IMR-90 (cell line): ENCODE data around the gene RHEX. TPM values are rescaled to one million over a fixed set of nuclear protein-coding genes. Genes with fewer than 3 reads are reported as not detected.

Experiments
- ATAC-seq: fragments of 200-7000 bp; cut with Tn5 transposase; 2 replicates; pipeline ENCODE4 v1.9.1; 2020; ENCODE audit warnings: low read depth, mild to moderate bottlenecking, moderate library complexity
- BruUV-seq: library from RNA; stranded (reverse); fragments of 400-500 nt; replicated peaks from 2 replicates; lab custom pipeline; 2021; lab: Mats Ljungman, UMichigan
- CTCF ChIA-PET: fragments of 300-600 bp; formaldehyde crosslinking; extraction: SDS; loops from one replicate; lab custom pipeline; 2021; ENCODE audit warnings: antibody characterized with exemption; lab: Yijun Ruan, JAX
- POLR2A ChIA-PET: fragments of 300-600 bp; sonication (Branson Sonifier 250); formaldehyde crosslinking; loops from one replicate; lab custom pipeline; 2022; ENCODE audit warnings: antibody characterized with exemption; ENCODE audit not compliant: unreplicated experiment; lab: Charles Lee
- DNase-seq: peaks from one replicate; pipeline ENCODE4 v3.0.0; 2013
- H2AFZ ChIP-seq: replicated peaks from 2 replicates; pipeline ENCODE3; 2013; ENCODE audit warnings: low read length, mild to moderate bottlenecking; ENCODE audit not compliant: poor library complexity
- H2AK5ac ChIP-seq: 2 replicates; pipeline ENCODE4 v1.6.1; 2013; ENCODE audit warnings: low read depth, low read length, inconsistent platforms
- H2AK9ac ChIP-seq: replicated peaks from 2 replicates; pipeline ENCODE3; 2013; ENCODE audit warnings: mild to moderate bottlenecking, low read depth, low read length, moderate library complexity; ENCODE audit not compliant: poor library complexity
- H2BK120ac ChIP-seq: 2 replicates; pipeline ENCODE4 v1.6.1; 2013; ENCODE audit warnings: low read depth, low read length, inconsistent platforms
- H2BK15ac ChIP-seq: 3 replicates; pipeline ENCODE4 v1.6.1; 2013; ENCODE audit warnings: low read depth, low read length, inconsistent platforms
- H2BK20ac ChIP-seq: 2 replicates; pipeline ENCODE4 v1.6.1; 2013; ENCODE audit warnings: low read depth, mild to moderate bottlenecking, inconsistent platforms, low read length, moderate library complexity
- H2BK5ac ChIP-seq: 2 replicates; pipeline ENCODE4 v1.6.1; 2013; ENCODE audit warnings: mild to moderate bottlenecking, low read depth, low read length, inconsistent platforms; ENCODE audit not compliant: poor library complexity, severe bottlenecking
- H3K14ac ChIP-seq: replicated peaks from 2 replicates; pipeline ENCODE4 v1.6.1; 2013; ENCODE audit warnings: low read depth, low read length, inconsistent platforms
- H3K18ac ChIP-seq: 2 replicates; pipeline ENCODE4 v1.6.1; 2013; ENCODE audit warnings: low read depth, low read length, control low read depth
- H3K23ac ChIP-seq: 2 replicates; pipeline ENCODE4 v1.6.1; 2013; ENCODE audit warnings: low read depth, low read length, inconsistent platforms
- H3K27ac ChIP-seq: 2 replicates; pipeline ENCODE4 v1.5.1; 2013; ENCODE audit warnings: mild to moderate bottlenecking, control low read depth, low read length; ENCODE audit not compliant: insufficient read depth
- H3K27me3 ChIP-seq: 2 replicates; pipeline ENCODE4 v1.6.1; 2013; ENCODE audit warnings: low read length; ENCODE audit not compliant: control insufficient read depth, insufficient read depth
- H3K36me3 ChIP-seq: 2 replicates; pipeline ENCODE4 v1.6.1; 2013; ENCODE audit warnings: low read length, mixed read lengths; ENCODE audit not compliant: control insufficient read depth, insufficient read depth
- H3K4ac ChIP-seq: 2 replicates; pipeline ENCODE4 v1.6.1; 2013; ENCODE audit warnings: low read depth, low read length, inconsistent platforms
- H3K4me1 ChIP-seq: 2 replicates; pipeline ENCODE4 v1.6.1; 2013; ENCODE audit warnings: low read length, mixed read lengths; ENCODE audit not compliant: control insufficient read depth, insufficient read depth
- H3K4me2 ChIP-seq: 2 replicates; pipeline ENCODE4 v1.6.1; 2013; ENCODE audit warnings: low read depth, mild to moderate bottlenecking, control low read depth, low read length, moderate library complexity
- H3K4me3 ChIP-seq: 2 replicates; pipeline ENCODE4 v1.5.1; 2013; ENCODE audit warnings: low read depth, mild to moderate bottlenecking, control low read depth, low read length, moderate library complexity; ENCODE audit not compliant: insufficient read depth
- H3K56ac ChIP-seq: 2 replicates; pipeline ENCODE4 v1.6.1; 2013; ENCODE audit warnings: low read length, inconsistent platforms; ENCODE audit not compliant: insufficient read depth; ENCODE audit errors: extremely low read depth
- H3K79me1 ChIP-seq, 2 experiments: 2 replicates each; pipeline ENCODE4 v1.6.1; 2013; ENCODE audit warnings: low read length in 2 of 2, inconsistent platforms in 1 of 2, low read depth in 1 of 2
- H3K9ac ChIP-seq: 2 replicates; pipeline ENCODE4 v1.6.1; 2013; ENCODE audit warnings: low read depth, low read length, control low read depth
- H3K9me1 ChIP-seq: 2 replicates; pipeline ENCODE4 v1.6.1; 2013; ENCODE audit warnings: low read length, inconsistent platforms; ENCODE audit not compliant: insufficient read depth
- H3K9me3 ChIP-seq: 2 replicates; pipeline ENCODE4 v1.6.1; 2013; ENCODE audit warnings: low read length; ENCODE audit not compliant: control insufficient read depth, insufficient read depth
- H4K20me1 ChIP-seq: 2 replicates; pipeline ENCODE4 v1.6.1; 2013; ENCODE audit warnings: low read length, inconsistent platforms; ENCODE audit not compliant: insufficient read depth
- H4K5ac ChIP-seq: 2 replicates; pipeline ENCODE4 v1.6.1; 2013; ENCODE audit warnings: mild to moderate bottlenecking, low read depth, low read length, control low read depth
- H4K8ac ChIP-seq, 2 experiments: 2 replicates each; pipeline ENCODE4 v1.6.1; 2013; ENCODE audit warnings: low read depth in 2 of 2, low read length in 2 of 2, control low read depth in 1 of 2, inconsistent platforms in 1 of 2
- H4K91ac ChIP-seq: 2 replicates; pipeline ENCODE4 v1.6.1; 2013; ENCODE audit warnings: low read depth, low read length, inconsistent platforms; ENCODE audit not compliant: insufficient read depth
- BHLHE40 ChIP-seq: fragments of 150-350 bp; IDR thresholded peaks from 2 replicates; pipeline ENCODE4 v1.6.1; 2016; ENCODE audit warnings: mild to moderate bottlenecking, low read depth, low read length
- CEBPB ChIP-seq: IDR thresholded peaks from 2 replicates; pipeline ENCODE4 v1.6.1; 2012; ENCODE audit warnings: low read depth, low read length, improper control_type of control experiment
- CHD1 ChIP-seq: IDR thresholded peaks from 2 replicates; pipeline ENCODE4 v1.6.1; 2012; ENCODE audit warnings: low read depth, low read length, improper control_type of control experiment
- ELK1 ChIP-seq: fragments of 150-350 bp; IDR thresholded peaks from 2 replicates; pipeline ENCODE4 v1.6.1; 2016; ENCODE audit warnings: low read depth, mild to moderate bottlenecking, low read length, moderate library complexity, borderline replicate concordance
- FOS ChIP-seq: fragments of 150-350 bp; IDR thresholded peaks from 2 replicates; pipeline ENCODE4 v1.6.1; 2016; ENCODE audit warnings: low read depth, low read length
- MAFK ChIP-seq: IDR thresholded peaks from 2 replicates; pipeline ENCODE4 v1.6.1; 2012; ENCODE audit warnings: low read depth, low read length, improper control_type of control experiment
- MAZ ChIP-seq: IDR thresholded peaks from 2 replicates; pipeline ENCODE4 v1.6.1; 2012; ENCODE audit warnings: low read depth, mild to moderate bottlenecking, low read length, improper control_type of control experiment, moderate library complexity, borderline replicate concordance
- NFE2L2 ChIP-seq: fragments of 150-350 bp; IDR thresholded peaks from 2 replicates; pipeline ENCODE4 v1.6.1; 2016; ENCODE audit warnings: low read depth, mild to moderate bottlenecking, low read length
- POLR2A ChIP-seq: IDR thresholded peaks from 2 replicates; pipeline ENCODE4 v1.6.1; 2012; ENCODE audit warnings: mild to moderate bottlenecking, low read depth, low read length
- RAD21 ChIP-seq: IDR thresholded peaks from 2 replicates; pipeline ENCODE4 v1.6.1; 2012; ENCODE audit warnings: low read length, improper control_type of control experiment
- RCOR1 ChIP-seq: IDR thresholded peaks from 2 replicates; pipeline ENCODE4 v1.6.1; 2012; ENCODE audit warnings: mild to moderate bottlenecking, low read length, improper control_type of control experiment; ENCODE audit not compliant: insufficient replicate concordance
- RFX5 ChIP-seq: IDR thresholded peaks from 2 replicates; pipeline ENCODE4 v1.8.0; 2012; ENCODE audit warnings: low read depth, mild to moderate bottlenecking, low read length, moderate library complexity
- SMC3 ChIP-seq: fragments of 150-350 bp; IDR thresholded peaks from 2 replicates; pipeline ENCODE4 v1.6.1; 2016; ENCODE audit warnings: low read depth, mild to moderate bottlenecking, antibody characterized with exemption, low read length, moderate library complexity
- WGBS, 2 experiments: methylation state at CpG; one replicate each; pipeline versions ENCODE4 v1.1.5 to v1.1.7; 2013; ENCODE audit warnings: missing lambda C conversion rate in 2 of 2; ENCODE audit not compliant: insufficient read length in 1 of 2; ENCODE audit errors: extremely low coverage in 2 of 2; 5-methylcytosine and 5-hydroxymethylcytosine counted together
- dilution Hi-C: fragments of 300-500 bp; cut with HindIII; formaldehyde crosslinking; loops from one replicate; pipeline ENCODE4 v1.14.3; 2018; ENCODE audit warnings: low sequenced_read_pairs; ENCODE audit not compliant: unreplicated experiment
- in situ Hi-C: fragments of 300-500 bp; cut with MboI; formaldehyde crosslinking; loops from 3 replicates; pipeline ENCODE4 v1.14.3; 2019; ENCODE audit warnings: low sequenced_read_pairs, inconsistent platforms, mixed read lengths
- intact Hi-C: fragments of 100-400 bp; cut with micrococcal nuclease; formaldehyde crosslinking; loops from 2 replicates; pipeline ENCODE4 v1.10.0; 2022
- polyA plus RNA-seq, 3 experiments: library from polyadenylated mRNA; depleted of rRNA; stranded (reverse); fragments of >200 nt; gene quantifications; 2 replicates each; pipeline ENCODE4 v1.2.3, GENCODE V29; 2012; ENCODE audit warnings: low replicate concordance in 1 of 3
- total RNA-seq: library from RNA; depleted of rRNA; stranded (reverse); fragments of >200 nt; gene quantifications from 2 replicates; pipeline ENCODE4 v1.2.3, GENCODE V29; 2012
- TF ChIP-seq, protein P1 (sequence below): fragments of 150-350 bp; IDR thresholded peaks from 2 replicates; pipeline ENCODE4 v1.6.1; 2017; ENCODE audit warnings: mild to moderate bottlenecking, antibody characterized with exemption, low read length, low read depth
- TF ChIP-seq, protein P2 (sequence below): conservative IDR thresholded peaks from 2 replicates; pipeline ENCODE4 v1.5.1; 2012; ENCODE audit warnings: mild to moderate bottlenecking, low read depth, low read length, improper control_type of control experiment

Gene RHEX
- total and polyA plus RNA-seq, 2 of the 4 experiments (the other 2 are of a cell fraction) = not detected

DNA sequence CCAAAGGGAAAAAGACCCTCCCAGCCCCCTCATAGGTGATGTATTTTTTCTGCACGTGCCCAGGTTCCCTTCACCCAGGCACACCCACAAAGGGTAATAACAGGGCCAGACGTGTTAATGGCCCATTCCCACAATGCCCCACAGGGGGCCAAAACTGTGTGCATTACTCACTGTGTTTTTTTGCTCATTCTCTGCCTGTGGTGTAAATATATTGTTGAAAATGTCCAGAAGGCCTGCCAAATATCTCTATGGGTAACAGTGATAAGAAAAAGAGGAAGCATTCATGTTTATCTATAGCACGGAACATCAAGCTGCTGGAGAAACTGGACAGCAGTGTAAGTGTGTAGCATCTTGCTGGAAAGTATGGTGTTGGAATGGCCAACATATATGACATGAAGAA is 21.9 kb downstream of the RHEX start:
- dilution Hi-C loops = no loop called here
- POLR2A ChIA-PET = no interaction called here
- no peak overlapping the region for H3K56ac ChIP-seq

More for the DNA sequence above, 21.9 kb downstream of the RHEX start:
- Histone ChIP-seq H3K4me1 (no peaks in the 10 kb centered on the region), H3K4ac (no peak overlapping the region), H3K36me3 (no peaks in the 10 kb centered on the region), H3K27ac (no peak overlapping the region), H3K27me3 (peaks cover 25% of the 10 kb centered on the region), H3K4me2 (no peak overlapping the region), H4K8ac (no peak overlapping the region), H2BK120ac (no peak overlapping the region), H2BK20ac (no peak overlapping the region), H2AK9ac (no peak overlapping the region), H4K5ac (no peak overlapping the region), H2AK5ac (no peak overlapping the region), H3K14ac (no peak overlapping the region), H3K9me3 (no peaks in the 10 kb centered on the region), H3K23ac (no peak overlapping the region), H3K18ac (no peak overlapping the region), H2BK15ac (no peak overlapping the region), H3K9me1 (no peaks in the 10 kb centered on the region), H3K4me3 (no peak overlapping the region), H4K20me1 (no peaks in the 10 kb centered on the region), H4K91ac (no peak overlapping the region), H2AFZ (no peak overlapping the region), H3K79me1 (no peaks in the 10 kb centered on the region), H3K9ac (no peak overlapping the region), H2BK5ac (no peak overlapping the region)
- no CpG with 5 or more reads among the region's 3 CpGs for WGBS, 2 experiments
- CTCF ChIA-PET = no interaction called here
- in situ Hi-C loops (no loop called here), intact Hi-C loops (no loop called here)
- BruUV-seq = no TSS peak
- DNase-seq (no peak), ATAC-seq (no peak)
- no peak for TF ChIP-seq MAFK
- no peak for TF ChIP-seq POLR2A
- TF ChIP-seq, protein P1, sequence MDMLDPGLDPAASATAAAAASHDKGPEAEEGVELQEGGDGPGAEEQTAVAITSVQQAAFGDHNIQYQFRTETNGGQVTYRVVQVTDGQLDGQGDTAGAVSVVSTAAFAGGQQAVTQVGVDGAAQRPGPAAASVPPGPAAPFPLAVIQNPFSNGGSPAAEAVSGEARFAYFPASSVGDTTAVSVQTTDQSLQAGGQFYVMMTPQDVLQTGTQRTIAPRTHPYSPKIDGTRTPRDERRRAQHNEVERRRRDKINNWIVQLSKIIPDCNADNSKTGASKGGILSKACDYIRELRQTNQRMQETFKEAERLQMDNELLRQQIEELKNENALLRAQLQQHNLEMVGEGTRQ = no peak
- no peak for TF ChIP-seq CEBPB
- no peak for TF ChIP-seq NFE2L2
- no peak for TF ChIP-seq MAZ
- no peak for TF ChIP-seq ELK1
- TF ChIP-seq FOS = no peak
- TF ChIP-seq CHD1 = no peak
- TF ChIP-seq, protein P2, sequence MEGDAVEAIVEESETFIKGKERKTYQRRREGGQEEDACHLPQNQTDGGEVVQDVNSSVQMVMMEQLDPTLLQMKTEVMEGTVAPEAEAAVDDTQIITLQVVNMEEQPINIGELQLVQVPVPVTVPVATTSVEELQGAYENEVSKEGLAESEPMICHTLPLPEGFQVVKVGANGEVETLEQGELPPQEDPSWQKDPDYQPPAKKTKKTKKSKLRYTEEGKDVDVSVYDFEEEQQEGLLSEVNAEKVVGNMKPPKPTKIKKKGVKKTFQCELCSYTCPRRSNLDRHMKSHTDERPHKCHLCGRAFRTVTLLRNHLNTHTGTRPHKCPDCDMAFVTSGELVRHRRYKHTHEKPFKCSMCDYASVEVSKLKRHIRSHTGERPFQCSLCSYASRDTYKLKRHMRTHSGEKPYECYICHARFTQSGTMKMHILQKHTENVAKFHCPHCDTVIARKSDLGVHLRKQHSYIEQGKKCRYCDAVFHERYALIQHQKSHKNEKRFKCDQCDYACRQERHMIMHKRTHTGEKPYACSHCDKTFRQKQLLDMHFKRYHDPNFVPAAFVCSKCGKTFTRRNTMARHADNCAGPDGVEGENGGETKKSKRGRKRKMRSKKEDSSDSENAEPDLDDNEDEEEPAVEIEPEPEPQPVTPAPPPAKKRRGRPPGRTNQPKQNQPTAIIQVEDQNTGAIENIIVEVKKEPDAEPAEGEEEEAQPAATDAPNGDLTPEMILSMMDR = no peak
- TF ChIP-seq RFX5 = no peak
- TF ChIP-seq RAD21 = no peak
- TF ChIP-seq BHLHE40 = no peak
- no peak for TF ChIP-seq SMC3
- TF ChIP-seq RCOR1 = no peak
